Measurements from ENCODE around the gene GPANK1.

- TF ChIP-seq POLR2AphosphoS5 (IDR thresholded peaks at IDR 0.05; ENCODE audit: low read depth, low read length) = no peak
- TF ChIP-seq REST (IDR thresholded peaks at IDR 0.05; ENCODE audit: insufficient read depth in 1 of 2, low read depth in 2 of 2, low read length in 2 of 2) = no peak
Measured at GRCh38 chr6:31676904-31677303, 12.1 kb upstream of the GPANK1 start.
